ENCODE data around the gene UBL4A. TPM values are rescaled to one million over a fixed set of nuclear protein-coding genes. Genes with fewer than 3 reads are reported as not detected.

UBL4A gene
- polyA plus RNA-seq, 2 of the 4 experiments (the other 2 are of a cell fraction): 26.4 to 37.7 TPM

GRCh38 chrX:154525606-154526490, 39.4 kb upstream of the UBL4A start:
- CTCF ChIA-PET: interaction anchor here (1.1 to 3.6 kb wide), 6 partner anchors 8 to 223 kb away, joined by 3 to 20 read pairs (median 9); partner anchors contain the start of gene SLC10A3
- ATAC-seq: peak in 1 of 2 experiments; percentile 2; a peak in 1 of 6 replicates
- WGBS (ENCODE audit: missing lambda C conversion rate): 73% methylated on average over 14 of the region's 14 CpGs
- TF ChIP-seq CEBPB (IDR thresholded peaks at IDR 0.05) (peak; percentile 29 to 85; a peak in 3 of 4 replicates), SREBF2 (IDR thresholded peaks at IDR 0.05) (no peak), CHD2 (IDR thresholded peaks at IDR 0.05; ENCODE audit: low read length, partially characterized antibody) (no peak), BCL3 (IDR thresholded peaks at IDR 0.05) (no peak), MYC (IDR thresholded peaks at IDR 0.05; ENCODE audit: borderline replicate concordance, low read length) (no peak), SMC3 (IDR thresholded peaks at IDR 0.05) (no peak), EHMT2 (IDR thresholded peaks at IDR 0.05; ENCODE audit: low read depth) (no peak), RAD21 (conservative IDR thresholded peaks at IDR 0.05 in 1 of 2, IDR thresholded peaks at IDR 0.05 in 1 of 2) (no peak), E2F6 (IDR thresholded peaks at IDR 0.05; ENCODE audit: borderline replicate concordance, low read depth) (no peak), MAFK (IDR thresholded peaks at IDR 0.05; ENCODE audit: partially characterized antibody) (no peak), PBX3 (IDR thresholded peaks at IDR 0.05) (peak; percentile 70), RARB (CRISPR knock-in tag; IDR thresholded peaks at IDR 0.05) (peak; percentile 91), CHD4 (IDR thresholded peaks at IDR 0.05; ENCODE audit: borderline replicate concordance) (no peak), HOXA7 (CRISPR knock-in tag; IDR thresholded peaks at IDR 0.05) (peak; percentile 96), KDM5A (IDR thresholded peaks at IDR 0.05) (no peak), HOXB5 (CRISPR knock-in tag; IDR thresholded peaks at IDR 0.05) (no peak), USF2 (IDR thresholded peaks at IDR 0.05) (no peak), REST (IDR thresholded peaks at IDR 0.05) (no peak; the same call in 1 of the 2 replicates), NR3C1 (IDR thresholded peaks at IDR 0.05) (no peak), TFCP2L1 (CRISPR knock-in tag; IDR thresholded peaks at IDR 0.05) (peak; percentile 34; the same call in 1 of the 2 replicates), HEYL (CRISPR knock-in tag; IDR thresholded peaks at IDR 0.05) (no peak), FOXS1 (CRISPR knock-in tag; IDR thresholded peaks at IDR 0.05) (no peak), EHF (CRISPR knock-in tag; IDR thresholded peaks at IDR 0.05) (no peak; the same call in 1 of the 2 replicates), TP53 (CRISPR knock-in tag; IDR thresholded peaks at IDR 0.05) (peak; percentile 77; the same call in 1 of the 2 replicates), POLR2AphosphoS2 (conservative IDR thresholded peaks at IDR 0.05; ENCODE audit: low read length) (0 out of 2 replicates have a peak, but pooled peaks have one; percentile 63), ATOH8 (CRISPR knock-in tag; IDR thresholded peaks at IDR 0.05; ENCODE audit: low read depth) (no peak), MAZ (IDR thresholded peaks at IDR 0.05; ENCODE audit: borderline replicate concordance, low read depth, low read length) (no peak), POLR2A (IDR thresholded peaks at IDR 0.05; ENCODE audit: low read length) (no peak; the same call in 1 of the 2 replicates), ZNF302 (CRISPR knock-in tag; IDR thresholded peaks at IDR 0.05) (no peak), RNF2 (IDR thresholded peaks at IDR 0.05; ENCODE audit: borderline replicate concordance, low read depth) (no peak), JUN (IDR thresholded peaks at IDR 0.05) (0 out of 5 replicates have a peak, but pooled peaks of 1 of the 2 experiments have one; percentile 15), KDM1A (IDR thresholded peaks at IDR 0.05; ENCODE audit: low read depth) (no peak)

More at GRCh38 chrX:154525606-154526490, 39.4 kb upstream of the UBL4A start:
- POLR2A ChIA-PET: interaction anchor here (1.3 to 1.8 kb wide), 2 partner anchors 36 to 153 kb away, joined by 4 to 6 read pairs; partner anchors contain the start of gene SLC10A3
- no peaks in the 10 kb centered on the region for H3K9me3 ChIP-seq
- peak overlapping the region; percentile 49; the same call in 1 of the 3 replicates for H3K4me2 ChIP-seq
- no peak overlapping the region for H3K4me3 ChIP-seq
- DNase-seq (ENCODE audit: low read depth in 1 of 2, low spot score in 1 of 2) (peak in 1 of 2 experiments; percentile 57), FAIRE-seq (no peak)
- peak overlapping the region; percentile 72 to 93 for H3K27ac ChIP-seq
- H3K4me1 ChIP-seq: peaks cover 57% of the 10 kb centered on the region

Measured in A549 (cell line).